Vagina (tissue), 2 donors: Measurements from ENCODE around the gene PCNA.

Source experiments
- CTCF ChIP-seq, 3 experiments: fragments of 450-650 bp in 2 of 3; fragments of 200-600 bp in 1 of 3; sonication (generic) in 1 of 3; IDR thresholded peaks; one replicate each; pipeline ENCODE4 v1.5.1; 2017 to 2019; ENCODE audit warnings: antibody characterized with exemption in 3 of 3, mild to moderate bottlenecking in 2 of 3, moderate library complexity in 2 of 3
- POLR2A ChIP-seq, 2 donors: fragments of 450-650 bp; IDR thresholded peaks; one replicate each; pipeline ENCODE4 v1.6.1; 2017; ENCODE audit warnings: antibody characterized with exemption in 2 of 2, mild to moderate bottlenecking in 2 of 2, moderate library complexity in 2 of 2

- TF ChIP-seq CTCF (IDR thresholded peaks at IDR 0.05), result no peak
- no peak for TF ChIP-seq POLR2A (IDR thresholded peaks at IDR 0.05)
Measured at GRCh38 chr20:5140195-5140594, 20.4 kb upstream of the PCNA start.
